SK-N-SH (cell line): ENCODE data around the gene ACAP1. TPM values are rescaled to one million over a fixed set of nuclear protein-coding genes. Genes with fewer than 3 reads are reported as not detected.

Experiments
- CTCF ChIA-PET: fragments of 300-600, 350-600 bp; formaldehyde crosslinking; extraction: SDS; loops from one replicate; lab custom pipeline; 2021; lab: Yijun Ruan, JAX
- POLR2A ChIA-PET: fragments of 350-600 bp; sonication (Branson Sonifier 250); formaldehyde crosslinking; extraction: SDS; loops from one replicate; lab custom pipeline; 2020; ENCODE audit warnings: antibody characterized with exemption, inconsistent platforms; lab: Yijun Ruan, JAX
- DNase-seq: peaks from one replicate; pipeline ENCODE4 v3.0.0; 2012
- H2AFZ ChIP-seq: fragments of 200-600 bp; sonication (generic); 2 replicates; pipeline ENCODE4 v1.8.1; 2016; ENCODE audit warnings: antibody characterized with exemption, mild to moderate bottlenecking, low read depth
- H3F3A ChIP-seq: fragments of 200-600 bp; sonication (generic); replicated peaks from 2 replicates; pipeline ENCODE3; 2016; ENCODE audit warnings: antibody characterized with exemption, mild to moderate bottlenecking; ENCODE audit not compliant: insufficient read depth
- H3K27ac ChIP-seq, 2 experiments: fragments of 200-500 bp in 1 of 2; fragments of 200-600 bp in 1 of 2; sonication (Bioruptor generic) in 1 of 2; sonication (generic), shearing (Covaris generic) in 1 of 2; 2 replicates each; pipeline versions ENCODE4 v1.5.1 to v1.6.1; 2014 to 2016; ENCODE audit warnings: low read depth in 2 of 2, inconsistent platforms in 1 of 2, low read length in 1 of 2, mild to moderate bottlenecking in 1 of 2, mixed read lengths in 1 of 2
- H3K27me3 ChIP-seq: fragments of 200-600 bp; sonication (generic), shearing (Covaris generic); 2 replicates; pipeline ENCODE4 v1.6.1; 2016; ENCODE audit warnings: mixed run types; ENCODE audit not compliant: insufficient read depth
- H3K36me3 ChIP-seq, 2 experiments: fragments of 200-500 bp in 1 of 2; fragments of 200-600 bp in 1 of 2; sonication (Bioruptor generic) in 1 of 2; sonication (generic) in 1 of 2; replicated peaks in 1 of 2; 2 replicates each; pipeline versions ENCODE3 to v1.5.1; 2014 to 2016; ENCODE audit warnings: low read length in 1 of 2, mild to moderate bottlenecking in 1 of 2; ENCODE audit not compliant: insufficient read depth in 2 of 2, control insufficient read depth in 1 of 2
- H3K4me1 ChIP-seq, 2 experiments: fragments of 200-500 bp in 1 of 2; fragments of 200-600 bp in 1 of 2; sonication (Bioruptor generic) in 1 of 2; sonication (generic), shearing (Covaris generic) in 1 of 2; 2 replicates each; pipeline versions ENCODE4 v1.5.1 to v1.6.1; 2014 to 2016; ENCODE audit warnings: low read depth in 1 of 2, low read length in 1 of 2, mixed run types in 1 of 2; ENCODE audit not compliant: insufficient read depth in 2 of 2, control insufficient read depth in 1 of 2
- H3K4me2 ChIP-seq: fragments of 200-600 bp; sonication (generic), shearing (Covaris generic); 2 replicates; pipeline ENCODE4 v1.6.1; 2017; ENCODE audit warnings: mixed run types
- H3K4me3 ChIP-seq, 2 experiments: fragments of 200-500 bp in 1 of 2; fragments of 200-600 bp in 1 of 2; sonication (Bioruptor generic) in 1 of 2; sonication (generic), shearing (Covaris generic) in 1 of 2; 2 replicates each; pipeline versions ENCODE4 v1.5.1 to v1.8.1; 2014 to 2016; ENCODE audit warnings: low read depth in 2 of 2, inconsistent platforms in 1 of 2, low read length in 1 of 2, mild to moderate bottlenecking in 1 of 2, mixed read lengths in 1 of 2, moderate library complexity in 1 of 2
- H3K79me2 ChIP-seq: fragments of 200-600 bp; sonication (generic); 2 replicates; pipeline ENCODE4 v1.8.1; 2017; ENCODE audit warnings: mild to moderate bottlenecking; ENCODE audit not compliant: insufficient read depth
- H3K9ac ChIP-seq: fragments of 200-600 bp; sonication (generic); 2 replicates; pipeline ENCODE4 v1.6.1; 2017; ENCODE audit warnings: mixed run types
- H3K9me2 ChIP-seq: fragments of 200-600 bp; sonication (generic); 2 replicates; pipeline ENCODE4 v1.6.1; 2017; ENCODE audit warnings: mixed run types
- H3K9me3 ChIP-seq: fragments of 200-600 bp; sonication (generic); 2 replicates; pipeline ENCODE4 v1.6.1; 2017; ENCODE audit warnings: mixed run types, mild to moderate bottlenecking, moderate library complexity
- H4K20me1 ChIP-seq: fragments of 200-600 bp; sonication (generic); 2 replicates; pipeline ENCODE4 v1.6.1; 2017; ENCODE audit warnings: mild to moderate bottlenecking, mixed run types; ENCODE audit not compliant: insufficient read depth
- CHD2 ChIP-seq: fragments of 150-350 bp; IDR thresholded peaks from 2 replicates; pipeline ENCODE4 v1.6.1; 2018; ENCODE audit warnings: low read length; ENCODE audit not compliant: partially characterized antibody
- EP300 ChIP-seq, 2 experiments: IDR thresholded peaks; 2 replicates each; pipeline versions ENCODE4 v1.4.0 to v1.6.1; 2012; ENCODE audit warnings: borderline replicate concordance in 1 of 2, low read depth in 1 of 2, low read length in 1 of 2
- EZH2phosphoT487 ChIP-seq: fragments of 200-600 bp; sonication (generic); IDR thresholded peaks from 2 replicates; pipeline ENCODE4 v1.6.1; 2017; ENCODE audit warnings: low read depth, mixed run types, mild to moderate bottlenecking, antibody characterized with exemption, moderate library complexity, borderline replicate concordance
- FOXJ3 ChIP-seq: sonication (generic); formaldehyde crosslinking; IDR thresholded peaks from 2 replicates; pipeline ENCODE4 v1.5.1; 2020; ENCODE audit warnings: mild to moderate bottlenecking, missing genetic modification reagents
- JUND ChIP-seq: IDR thresholded peaks from 2 replicates; pipeline ENCODE4 v1.4.0; 2012
- NRF1 ChIP-seq: IDR thresholded peaks from 2 replicates; pipeline ENCODE4 v1.6.1; 2012; ENCODE audit warnings: low read depth, mild to moderate bottlenecking, low read length
- RCOR1 ChIP-seq: fragments of 150-350 bp; IDR thresholded peaks from 2 replicates; pipeline ENCODE4 v1.6.1; 2017; ENCODE audit warnings: antibody characterized with exemption, low read length
- RFX5 ChIP-seq: IDR thresholded peaks from 2 replicates; pipeline ENCODE4 v1.6.1; 2012; ENCODE audit warnings: mild to moderate bottlenecking, improper control_type of control experiment, low read length
- SIN3A ChIP-seq: IDR thresholded peaks from 2 replicates; pipeline ENCODE4 v1.6.1; 2012; ENCODE audit warnings: low read depth, mild to moderate bottlenecking, low read length, moderate library complexity, borderline replicate concordance
- TCF12 ChIP-seq: IDR thresholded peaks from 2 replicates; pipeline ENCODE4 v1.4.0; 2012
- YY1 ChIP-seq: IDR thresholded peaks from 2 replicates; pipeline ENCODE4 v1.4.0; 2012; ENCODE audit warnings: low read depth, mild to moderate bottlenecking
- WGBS: methylation state at CpG from one replicate; pipeline ENCODE4 v1.1.6; 2017; ENCODE audit warnings: low lambda C conversion rate; 5-methylcytosine and 5-hydroxymethylcytosine counted together
- polyA plus RNA-seq, 3 experiments: library from polyadenylated mRNA; depleted of rRNA; stranded (reverse); fragments of >200 nt; gene quantifications; 2 replicates each; pipeline ENCODE4 v1.2.3, GENCODE V29; 2012
- TF ChIP-seq, protein P1 (sequence below): fragments of 150-350 bp; IDR thresholded peaks from 2 replicates; pipeline ENCODE4 v1.6.1; 2017; ENCODE audit warnings: antibody characterized with exemption, low read length, low read depth, borderline replicate concordance
- TF ChIP-seq, protein P2 (sequence below): IDR thresholded peaks from 2 replicates; pipeline ENCODE4 v1.4.0; 2012; ENCODE audit warnings: low read depth, borderline replicate concordance

Gene ACAP1, protein sequence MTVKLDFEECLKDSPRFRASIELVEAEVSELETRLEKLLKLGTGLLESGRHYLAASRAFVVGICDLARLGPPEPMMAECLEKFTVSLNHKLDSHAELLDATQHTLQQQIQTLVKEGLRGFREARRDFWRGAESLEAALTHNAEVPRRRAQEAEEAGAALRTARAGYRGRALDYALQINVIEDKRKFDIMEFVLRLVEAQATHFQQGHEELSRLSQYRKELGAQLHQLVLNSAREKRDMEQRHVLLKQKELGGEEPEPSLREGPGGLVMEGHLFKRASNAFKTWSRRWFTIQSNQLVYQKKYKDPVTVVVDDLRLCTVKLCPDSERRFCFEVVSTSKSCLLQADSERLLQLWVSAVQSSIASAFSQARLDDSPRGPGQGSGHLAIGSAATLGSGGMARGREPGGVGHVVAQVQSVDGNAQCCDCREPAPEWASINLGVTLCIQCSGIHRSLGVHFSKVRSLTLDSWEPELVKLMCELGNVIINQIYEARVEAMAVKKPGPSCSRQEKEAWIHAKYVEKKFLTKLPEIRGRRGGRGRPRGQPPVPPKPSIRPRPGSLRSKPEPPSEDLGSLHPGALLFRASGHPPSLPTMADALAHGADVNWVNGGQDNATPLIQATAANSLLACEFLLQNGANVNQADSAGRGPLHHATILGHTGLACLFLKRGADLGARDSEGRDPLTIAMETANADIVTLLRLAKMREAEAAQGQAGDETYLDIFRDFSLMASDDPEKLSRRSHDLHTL
- 0.71 and 6.4 TPM in 2 replicates for polyA plus RNA-seq (2012; rRNA removed)
- 1.2 and 2.4 TPM in 2 replicates for polyA plus RNA-seq (2012; cell fraction: cytosol; rRNA removed)
- 0.36 and 0.68 TPM in 2 replicates for polyA plus RNA-seq (2012; cell fraction: nucleus; rRNA removed)

DNA sequence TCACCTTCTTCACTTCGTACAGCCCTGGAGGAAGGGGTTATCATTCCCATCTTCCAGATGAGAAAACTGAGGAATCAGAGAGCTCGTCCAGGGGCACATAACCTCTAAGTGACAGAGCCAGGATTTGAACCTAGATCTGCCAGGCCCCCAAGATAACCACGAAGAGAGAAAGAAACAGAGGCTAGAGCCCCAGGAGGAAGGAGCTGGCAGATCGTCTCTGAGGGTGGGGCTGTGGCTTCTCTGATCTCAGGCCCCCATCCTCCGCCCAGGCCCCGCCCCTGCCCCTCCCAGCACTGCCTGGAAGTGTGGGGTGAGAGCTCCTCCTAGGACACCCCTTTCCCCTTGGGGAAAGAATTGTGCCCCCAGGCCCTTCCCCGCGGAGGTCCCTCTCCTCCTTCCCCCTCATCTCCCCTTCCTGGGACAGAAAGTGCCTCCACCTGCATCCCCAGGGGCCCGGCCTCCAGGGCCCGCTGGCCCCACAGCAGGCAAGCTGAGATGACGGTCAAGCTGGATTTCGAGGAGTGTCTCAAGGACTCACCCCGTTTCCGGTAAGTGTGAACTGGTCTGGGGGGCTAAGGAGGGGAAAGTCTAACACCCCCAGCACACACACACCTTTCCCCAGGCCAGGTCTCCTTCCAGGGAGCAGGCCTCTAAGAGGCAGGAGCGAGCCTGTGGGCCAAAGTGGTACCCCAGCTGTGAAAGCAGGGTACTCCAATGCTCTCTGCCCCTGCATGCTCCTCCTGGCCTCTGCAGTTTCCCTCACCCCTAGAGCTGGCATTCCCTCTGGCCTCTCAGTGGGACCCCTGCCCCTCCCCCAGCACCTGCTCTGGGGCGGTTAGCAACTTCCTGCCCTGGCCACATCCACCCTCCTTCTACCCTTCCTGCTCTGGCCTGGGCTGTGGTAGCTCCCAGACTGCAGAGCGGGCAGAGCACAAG is at the start of gene ACAP1:
TSS of gene ACAP1 (plus strand) at position 290 of the 936 bp plus-strand sequence. CDS start at position 496, 206 bp downstream.
- Histone ChIP-seq H3K9me2 (no peaks in the 10 kb centered on the region), H3K9me3 (no peaks in the 10 kb centered on the region), H3K9ac (no peak within 1 kb of the TSS), H3K27ac (no peak within 1 kb of the TSS), H3K27me3 (peaks cover 18% of the 10 kb centered on the region), H3F3A (no peaks in the 10 kb centered on the region), H3K36me3 (no peaks in the 10 kb centered on the region), H2AFZ (no peak within 1 kb of the TSS), H3K79me2 (no peaks in the 10 kb centered on the region), H4K20me1 (no peaks in the 10 kb centered on the region), H3K4me2 (no peak within 1 kb of the TSS), H3K4me3 (no peak within 1 kb of the TSS), H3K4me1 (no peaks in the 10 kb centered on the region)
- TF ChIP-seq EP300 (IDR thresholded peaks at IDR 0.05; ENCODE audit: borderline replicate concordance in 1 of 2, low read depth in 1 of 2, low read length in 1 of 2), result no peak
- TF ChIP-seq, protein P1, sequence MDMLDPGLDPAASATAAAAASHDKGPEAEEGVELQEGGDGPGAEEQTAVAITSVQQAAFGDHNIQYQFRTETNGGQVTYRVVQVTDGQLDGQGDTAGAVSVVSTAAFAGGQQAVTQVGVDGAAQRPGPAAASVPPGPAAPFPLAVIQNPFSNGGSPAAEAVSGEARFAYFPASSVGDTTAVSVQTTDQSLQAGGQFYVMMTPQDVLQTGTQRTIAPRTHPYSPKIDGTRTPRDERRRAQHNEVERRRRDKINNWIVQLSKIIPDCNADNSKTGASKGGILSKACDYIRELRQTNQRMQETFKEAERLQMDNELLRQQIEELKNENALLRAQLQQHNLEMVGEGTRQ, result no peak
- no peak for TF ChIP-seq RFX5
- TF ChIP-seq CHD2, result no peak
- TF ChIP-seq, protein P2, sequence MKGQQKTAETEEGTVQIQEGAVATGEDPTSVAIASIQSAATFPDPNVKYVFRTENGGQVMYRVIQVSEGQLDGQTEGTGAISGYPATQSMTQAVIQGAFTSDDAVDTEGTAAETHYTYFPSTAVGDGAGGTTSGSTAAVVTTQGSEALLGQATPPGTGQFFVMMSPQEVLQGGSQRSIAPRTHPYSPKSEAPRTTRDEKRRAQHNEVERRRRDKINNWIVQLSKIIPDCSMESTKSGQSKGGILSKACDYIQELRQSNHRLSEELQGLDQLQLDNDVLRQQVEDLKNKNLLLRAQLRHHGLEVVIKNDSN, result no peak
- no peak for TF ChIP-seq YY1
- TF ChIP-seq TCF12, result no peak
- TF ChIP-seq NRF1, result no peak
- no peak for TF ChIP-seq JUND
- no peak for TF ChIP-seq EZH2phosphoT487
- no peak for TF ChIP-seq FOXJ3 (CRISPR knock-in tag)
- TF ChIP-seq RCOR1, result no peak
- TF ChIP-seq SIN3A, result no peak
- POLR2A ChIA-PET, result interaction anchor here (0.6 kb wide), 2 partner anchors 8 to 298 kb away, joined by 3 to 4 read pairs; no protein-coding TSS in a partner anchor
- CTCF ChIA-PET, result interaction anchor here (0.5 to 4.8 kb wide), 10 partner anchors 8 to 284 kb away, joined by 3 to 33 read pairs (median 4); no protein-coding TSS in a partner anchor
- no peak for DNase-seq
- WGBS, result 67% methylated on average over 17 of the region's 17 CpGs
